GM23338 (cell line): ENCODE results near the gene GARIN1A. TPM values are rescaled to one million over a fixed set of nuclear protein-coding genes. Genes with fewer than 3 reads are reported as not detected.

Experiments used
- ATAC-seq: fragments of 200-7000 bp; cut with Tn5 transposase; 3 replicates; pipeline ENCODE4 v1.9.1; 2020
- DNase-seq: peaks from one replicate; pipeline ENCODE4 v3.0.0-alpha.2; 2015; ENCODE audit warnings: low spot score
- H2AFZ ChIP-seq: fragments of 200-600 bp; sonication (generic); 2 replicates; pipeline ENCODE4 v1.8.0; 2016; ENCODE audit warnings: antibody characterized with exemption, mild to moderate bottlenecking, moderate library complexity
- H3F3A ChIP-seq: fragments of 200-600 bp; sonication (generic); replicated peaks from 2 replicates; pipeline ENCODE4 v1.8.0; 2017; ENCODE audit warnings: antibody characterized with exemption, mixed run types, low read depth
- H3K27ac ChIP-seq: fragments of 200-600 bp; sonication (generic); 2 replicates; pipeline ENCODE4 v1.6.1; 2016; ENCODE audit warnings: low read depth
- H3K27me3 ChIP-seq: fragments of 200-600 bp; sonication (generic); 2 replicates; pipeline ENCODE4 v1.8.0; 2016; ENCODE audit warnings: mild to moderate bottlenecking, mixed run types, moderate library complexity; ENCODE audit not compliant: insufficient read depth
- H3K36me3 ChIP-seq: fragments of 200-600 bp; sonication (generic); 2 replicates; pipeline ENCODE4 v1.8.0; 2016; ENCODE audit warnings: mild to moderate bottlenecking; ENCODE audit not compliant: insufficient read depth
- H3K4me1 ChIP-seq: fragments of 200-600 bp; sonication (generic); 2 replicates; pipeline ENCODE4 v1.8.0; 2016; ENCODE audit warnings: mild to moderate bottlenecking, moderate library complexity; ENCODE audit not compliant: insufficient read depth
- H3K4me2 ChIP-seq: fragments of 200-600 bp; sonication (generic); 2 replicates; pipeline ENCODE4 v1.7.1; 2017; ENCODE audit warnings: mixed run types
- H3K4me3 ChIP-seq: fragments of 200-600 bp; sonication (generic); 2 replicates; pipeline ENCODE4 v1.6.1; 2016; ENCODE audit warnings: mixed run types
- H3K79me2 ChIP-seq: fragments of 200-600 bp; sonication (generic); replicated peaks from 2 replicates; pipeline ENCODE4 v1.8.0; 2017; ENCODE audit warnings: mild to moderate bottlenecking; ENCODE audit not compliant: insufficient read depth
- H3K9me2 ChIP-seq: fragments of 200-600 bp; sonication (generic); 2 replicates; pipeline ENCODE4 v1.8.0; 2017; ENCODE audit not compliant: insufficient read depth
- H4K20me1 ChIP-seq: fragments of 200-600 bp; sonication (generic); replicated peaks from 2 replicates; pipeline ENCODE4 v1.8.0; 2017; ENCODE audit warnings: mild to moderate bottlenecking; ENCODE audit not compliant: insufficient read depth
- H3K27ac Mint-ChIP-seq: 2 replicates; pipeline ENCODE4 v1.8.0; 2020; ENCODE audit warnings: inconsistent platforms, mild to moderate bottlenecking, moderate library complexity, mixed read lengths
- H3K27me3 Mint-ChIP-seq: 3 replicates; pipeline ENCODE4 v1.8.0; 2022; ENCODE audit warnings: low read depth, mild to moderate bottlenecking, moderate library complexity, mixed read lengths, inconsistent platforms; ENCODE audit not compliant: insufficient read depth, poor library complexity
- H3K36me3 Mint-ChIP-seq: 3 replicates; pipeline ENCODE4 v1.8.0; 2021; ENCODE audit warnings: low read depth, mild to moderate bottlenecking, inconsistent platforms, moderate library complexity, mixed read lengths
- H3K4me1 Mint-ChIP-seq: 3 replicates; pipeline ENCODE4 v1.8.0; 2020; ENCODE audit warnings: mild to moderate bottlenecking, inconsistent platforms, mixed read lengths
- H3K4me3 Mint-ChIP-seq: 3 replicates; pipeline ENCODE4 v1.8.0; 2021; ENCODE audit warnings: moderate library complexity, mild to moderate bottlenecking, inconsistent platforms, mixed read lengths
- H3K9me3 Mint-ChIP-seq: 3 replicates; pipeline ENCODE4 v1.8.0; 2020; ENCODE audit warnings: moderate library complexity, mild to moderate bottlenecking, inconsistent platforms, mixed read lengths
- CREB1 ChIP-seq: fragments of 250-450 bp; sonication (Bioruptor Pico); IDR thresholded peaks from 2 replicates; pipeline ENCODE4 v1.5.0; 2020; ENCODE audit warnings: low read depth, mild to moderate bottlenecking, moderate library complexity
- CTCF ChIP-seq, 2 experiments: fragments of 200-600 bp in 1 of 2; sonication (generic) in 1 of 2; conservative IDR thresholded peaks; 2 replicates each; pipeline versions ENCODE4 v1.5.1 to v1.6.1; 2016 to 2017; ENCODE audit warnings: antibody characterized with exemption in 2 of 2, low read depth in 2 of 2, mild to moderate bottlenecking in 2 of 2, moderate library complexity in 1 of 2
- ETS1 ChIP-seq: IDR thresholded peaks from 2 replicates; pipeline ENCODE4 v1.6.1; 2016; ENCODE audit warnings: antibody characterized with exemption
- EZH2 ChIP-seq: fragments of 200-600 bp; sonication (generic); IDR thresholded peaks from one replicate; pipeline ENCODE4 v1.8.0; 2017; ENCODE audit warnings: antibody characterized with exemption, mild to moderate bottlenecking, low read depth; ENCODE audit not compliant: unreplicated experiment
- EZH2phosphoT487 ChIP-seq: fragments of 200-600 bp; sonication (generic); IDR thresholded peaks from one replicate; pipeline ENCODE4 v1.8.1; 2018; ENCODE audit warnings: antibody characterized with exemption; ENCODE audit not compliant: unreplicated experiment
- JUNB ChIP-seq: IDR thresholded peaks from one replicate; pipeline ENCODE4 v1.6.1; 2016; ENCODE audit warnings: antibody characterized with exemption; ENCODE audit not compliant: unreplicated experiment
- NANOG ChIP-seq: IDR thresholded peaks from 2 replicates; pipeline ENCODE4 v1.6.1; 2016; ENCODE audit warnings: antibody characterized with exemption, borderline replicate concordance
- POLR2AphosphoS5 ChIP-seq: IDR thresholded peaks from 2 replicates; pipeline ENCODE4 v1.6.1; 2016; ENCODE audit warnings: antibody characterized with exemption, low read depth
- REST ChIP-seq: IDR thresholded peaks from one replicate; pipeline ENCODE4 v1.6.1; 2018; ENCODE audit warnings: antibody characterized with exemption; ENCODE audit not compliant: unreplicated experiment
- STAT1 ChIP-seq: IDR thresholded peaks from one replicate; pipeline ENCODE4 v1.6.1; 2016; ENCODE audit warnings: antibody characterized with exemption; ENCODE audit not compliant: unreplicated experiment
- ZNF114 ChIP-seq: fragments of 250-450 bp; sonication (Bioruptor Pico); IDR thresholded peaks from 2 replicates; pipeline ENCODE4 v1.5.0; 2020; ENCODE audit warnings: mild to moderate bottlenecking, moderate library complexity
- ZNF331 ChIP-seq: fragments of 250-450 bp; sonication (Bioruptor Pico); IDR thresholded peaks from 2 replicates; pipeline ENCODE4 v1.5.0; 2020; ENCODE audit warnings: low read depth, mild to moderate bottlenecking, moderate library complexity
- ZNF462 ChIP-seq: fragments of 250-450 bp; sonication (Bioruptor Pico); IDR thresholded peaks from 2 replicates; pipeline ENCODE4 v1.5.0; 2020; ENCODE audit warnings: mild to moderate bottlenecking, moderate library complexity
- polyA plus RNA-seq: library from polyadenylated mRNA; unstranded; fragments of >200 nt; fragmentation: Nextera tagmentation; extraction: Ambion mirVana; gene quantifications from 2 replicates; pipeline ENCODE4 v1.2.1, GENCODE V29; 2016
- total RNA-seq: library from RNA; depleted of rRNA; stranded (reverse); fragments of >200 nt; shearing (Covaris generic); gene quantifications from 2 replicates; pipeline ENCODE4 v1.2.3, GENCODE V29; 2014

The GARIN1A gene
- total and polyA plus RNA-seq, 2 experiments from 2014 or later = 0.10 TPM; not detected in 1

- Mint-ChIP-seq H3K4me3 (no peak overlapping the region), H3K36me3 (no peaks in the 10 kb centered on the region), H3K27ac (no peak overlapping the region), H3K4me1 (no peaks in the 10 kb centered on the region; the same call in 2 of the 3 replicates), H3K9me3 (no peaks in the 10 kb centered on the region), H3K27me3 (peaks cover 2% of the 10 kb centered on the region)
- no peaks in the 10 kb centered on the region for H3K27me3 ChIP-seq
- no peak overlapping the region for H3K4me3 ChIP-seq
- no peaks in the 10 kb centered on the region for H3K36me3 ChIP-seq
- no peaks in the 10 kb centered on the region for H3K9me2 ChIP-seq
- no peaks in the 10 kb centered on the region for H3F3A ChIP-seq
- no peaks in the 10 kb centered on the region for H3K4me1 ChIP-seq
- DNase-seq = no peak
- no peak for TF ChIP-seq CTCF (conservative IDR thresholded peaks at IDR 0.05; ENCODE audit: low read depth in 2 of 2)
- no peak for TF ChIP-seq ZNF331 (CRISPR knock-in tag)
- no peak for TF ChIP-seq NANOG
- TF ChIP-seq JUNB = no peak
- TF ChIP-seq EZH2 = no peak
- TF ChIP-seq ETS1 = no peak
- no peak for TF ChIP-seq EZH2phosphoT487
- no peak for TF ChIP-seq ZNF114
- no peak for TF ChIP-seq STAT1
- TF ChIP-seq REST = no peak
- no peak for TF ChIP-seq POLR2AphosphoS5
- no peak for TF ChIP-seq ZNF462
- TF ChIP-seq CREB1 (CRISPR knock-in tag) = no peak
- H3K4me2 ChIP-seq = no peak overlapping the region
- H3K79me2 ChIP-seq = no peaks in the 10 kb centered on the region
- no peak for ATAC-seq
- H2AFZ ChIP-seq = no peak overlapping the region
- no peaks in the 10 kb centered on the region for H4K20me1 ChIP-seq
- H3K27ac ChIP-seq = no peak overlapping the region
These were observed 1.5 kb downstream of the GARIN1A start for GRCh38 chr7:128673571-128673970.
